22Rv1 (cell line): Measurements from ENCODE around the gene SCTR.

Experiments
- CTCF ChIP-seq: fragments of 450-650 bp; IDR thresholded peaks from 2 replicates; pipeline ENCODE4 v1.5.1; 2017; ENCODE audit warnings: mild to moderate bottlenecking
- ZFX ChIP-seq: fragments of 450-650 bp; IDR thresholded peaks from 2 replicates; pipeline ENCODE4 v1.6.1; 2017; ENCODE audit warnings: antibody characterized with exemption, borderline replicate concordance

GRCh38 chr2:119430023-119430498 is 94.2 kb downstream of the SCTR start:
- TF ChIP-seq CTCF (no peak), ZFX (no peak)
